Fibroblast of gingiva (primary cell): ENCODE results near the gene KCNC4.

Source experiments
- DNase-seq: peaks from one replicate; pipeline ENCODE4 v3.0.0-alpha.2; 2011; ENCODE audit warnings: low read depth

Gene KCNC4

GRCh38 chr1:110230381-110231199 is 20.5 kb downstream of the KCNC4 start:
- no peak for DNase-seq

- DNase-seq = no peak
Measured at GRCh38 chr1:110233861-110234260, 23.7 kb downstream of the KCNC4 start.

DNA sequence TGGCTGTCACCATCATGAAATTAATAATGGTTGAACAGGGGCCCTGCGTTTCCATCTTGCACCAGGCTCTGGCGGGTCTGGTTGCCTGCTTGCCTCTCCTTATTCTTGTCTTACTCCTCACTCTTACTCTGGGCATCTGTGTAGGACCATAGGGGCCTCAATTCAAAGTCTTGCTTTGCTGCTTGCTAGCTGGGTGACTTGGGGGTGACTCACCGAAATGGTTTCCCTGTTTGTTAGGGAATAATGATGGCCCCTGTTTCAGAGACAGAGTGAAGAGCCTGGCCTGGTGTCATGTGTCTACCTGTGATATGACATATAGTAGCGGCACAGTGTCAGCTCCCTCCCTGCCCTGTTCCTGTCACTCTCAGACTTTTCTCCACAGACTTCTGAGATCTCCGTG is 24.6 kb downstream of the KCNC4 start:
- no peak for DNase-seq

GRCh38 chr1:110235181-110235833 is 25.2 kb downstream of the KCNC4 start:
- DNase-seq = no peak

GRCh38 chr1:110235834-110236682 is 25.9 kb downstream of the KCNC4 start:
- peak; percentile 21 for DNase-seq

DNA sequence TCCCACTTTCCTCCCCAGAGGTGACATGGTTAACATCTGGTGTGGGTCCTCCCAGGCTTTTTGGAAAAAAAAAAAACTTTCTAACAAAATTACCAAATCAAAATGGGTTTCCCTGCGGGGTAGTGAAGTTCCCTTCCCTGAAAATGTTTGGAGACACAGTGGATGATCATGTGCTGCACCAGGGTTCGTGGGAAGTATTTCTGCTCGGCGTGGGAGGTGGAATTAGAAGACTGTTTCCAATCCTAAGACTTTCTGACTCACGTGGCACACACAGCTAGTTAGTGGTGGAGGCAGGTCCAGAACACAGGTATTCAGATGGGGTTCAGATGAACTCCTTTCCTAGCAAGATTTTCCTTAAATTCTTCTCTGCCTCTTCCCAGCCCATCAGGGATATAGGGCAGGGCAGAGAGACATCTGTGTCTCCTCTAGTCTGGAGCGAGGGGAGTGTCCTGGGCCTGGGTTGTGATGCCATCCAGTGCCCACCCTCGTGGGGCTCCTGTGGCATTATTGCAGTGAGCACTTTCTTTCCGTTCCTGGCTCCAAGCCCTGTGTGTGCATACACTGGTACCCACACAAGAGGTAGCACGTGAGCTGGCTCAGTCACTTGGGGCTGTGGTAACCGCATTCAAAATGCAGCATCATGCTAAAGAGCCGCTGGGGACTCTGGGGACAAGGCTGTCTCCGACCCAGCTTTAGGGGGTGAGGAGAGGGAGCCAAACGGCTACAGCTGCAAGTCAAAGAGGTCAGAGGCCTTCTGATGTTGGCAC is 27.5 kb downstream of the KCNC4 start:
- DNase-seq = no peak

DNA sequence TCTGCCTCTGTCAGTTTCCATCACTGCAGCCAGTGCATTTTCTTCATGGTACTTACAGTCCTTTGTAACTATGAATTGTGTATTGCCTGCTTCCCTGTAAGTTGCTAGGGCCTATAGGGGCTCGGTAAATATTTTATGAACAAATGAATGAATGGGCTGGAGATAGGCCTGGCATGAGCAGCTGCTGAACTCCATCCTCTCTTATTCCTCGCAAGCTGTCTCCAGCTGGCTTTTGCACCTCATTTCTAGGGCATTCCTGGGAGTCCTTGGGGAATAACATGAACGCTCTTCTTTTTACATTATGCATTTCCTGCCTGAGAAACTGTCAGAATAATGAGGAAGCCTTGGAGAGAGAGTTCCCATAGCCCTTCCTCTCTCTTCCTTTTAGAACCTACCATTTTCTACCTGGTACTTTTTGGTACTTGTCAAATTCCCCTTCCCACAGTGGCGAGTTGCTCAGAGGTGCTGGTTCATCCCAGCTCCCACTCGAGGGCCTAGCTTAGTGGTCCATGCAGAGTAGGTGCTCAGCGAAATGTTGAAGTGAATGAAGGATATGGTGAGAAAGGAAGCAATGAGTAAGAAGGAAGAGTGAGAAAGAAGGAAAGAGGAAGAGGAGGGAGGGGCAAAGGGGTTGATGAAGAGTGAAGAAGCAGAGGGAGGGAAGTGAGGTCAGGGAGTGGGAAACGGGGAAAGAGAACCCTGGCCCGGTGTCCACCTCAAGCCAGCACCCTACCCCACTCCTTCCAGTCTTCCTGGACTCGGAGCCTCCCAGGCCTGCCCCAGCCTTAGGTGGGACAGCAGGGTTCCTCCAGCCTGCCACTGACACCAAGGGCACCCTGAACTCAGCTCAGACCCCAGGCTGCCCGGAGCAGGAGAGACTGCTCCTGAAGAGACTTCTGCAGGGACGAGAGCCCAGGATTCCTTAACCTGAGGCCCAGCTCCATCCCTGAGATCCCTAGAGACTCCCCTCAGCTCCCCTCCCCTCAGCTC is 29.6 kb downstream of the KCNC4 start:
- peak; percentile 8 for DNase-seq

- DNase-seq = no peak
Measured at GRCh38 chr1:110240476-110241210, 30.5 kb downstream of the KCNC4 start.

GRCh38 chr1:110241516-110241915 is 31.4 kb downstream of the KCNC4 start:
- no peak for DNase-seq

DNA sequence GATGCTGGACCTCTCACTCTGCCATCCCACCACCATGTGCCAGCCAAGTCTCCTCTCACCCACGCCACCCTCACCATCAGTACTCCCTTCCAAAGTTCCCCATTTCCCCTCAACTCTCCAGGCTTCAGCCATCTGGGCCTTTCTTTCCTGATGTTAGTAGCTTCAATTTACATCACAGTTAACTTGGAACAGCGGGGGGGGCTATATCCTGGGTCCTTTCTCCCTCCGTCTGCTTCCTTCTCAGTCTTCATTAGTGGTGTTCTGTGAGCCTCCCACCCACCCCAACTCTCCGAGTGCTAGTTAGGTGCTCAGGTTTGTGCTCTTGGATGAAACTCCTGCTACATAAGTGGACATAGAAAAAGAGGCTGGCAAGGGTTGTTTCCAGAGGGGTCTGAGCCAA is 31.9 kb downstream of the KCNC4 start:
- DNase-seq = no peak

- DNase-seq = no peak
Measured at GRCh38 chr1:110242731-110243130, 32.6 kb downstream of the KCNC4 start.

GRCh38 chr1:110243146-110243545 is 33.0 kb downstream of the KCNC4 start:
- DNase-seq = no peak

- DNase-seq = no peak
Measured at GRCh38 chr1:110243574-110243973, 33.5 kb downstream of the KCNC4 start.

DNA sequence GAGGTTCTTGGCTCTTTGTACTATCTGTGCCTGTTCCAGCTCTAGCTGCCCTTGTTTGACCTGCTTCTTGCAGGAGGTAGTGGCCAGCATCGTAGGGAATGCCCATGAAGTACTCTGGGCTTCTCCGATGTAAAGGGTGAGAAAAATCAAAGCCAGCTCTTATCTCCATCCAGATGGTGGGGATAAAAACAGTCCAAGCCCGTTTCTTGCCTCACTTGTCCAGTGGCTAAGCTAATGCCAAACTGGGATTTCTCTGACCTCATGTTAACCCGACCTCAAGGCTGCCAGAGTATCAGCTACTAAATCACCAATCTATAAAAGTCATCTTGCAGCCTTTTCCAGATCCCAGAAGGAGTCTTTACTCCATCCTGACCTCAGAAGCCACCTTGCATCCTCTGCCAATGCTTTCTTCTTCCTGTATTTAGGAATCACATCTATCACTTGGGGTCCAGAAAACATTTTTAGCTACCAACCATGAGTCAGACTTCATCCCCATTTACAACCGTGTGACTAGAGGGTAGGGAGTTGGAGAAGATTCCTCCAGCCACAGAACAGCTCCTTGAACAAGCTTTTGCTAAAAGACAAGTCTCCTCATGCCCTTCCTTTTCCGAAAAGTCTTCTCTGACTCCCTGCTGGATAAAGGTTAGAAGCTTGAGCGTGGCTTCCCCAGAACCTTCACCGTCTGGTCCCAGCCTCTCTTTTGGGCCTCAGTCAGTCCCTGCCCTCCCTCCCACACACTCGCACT is 35.9 kb downstream of the KCNC4 start:
- DNase-seq = no peak

DNA sequence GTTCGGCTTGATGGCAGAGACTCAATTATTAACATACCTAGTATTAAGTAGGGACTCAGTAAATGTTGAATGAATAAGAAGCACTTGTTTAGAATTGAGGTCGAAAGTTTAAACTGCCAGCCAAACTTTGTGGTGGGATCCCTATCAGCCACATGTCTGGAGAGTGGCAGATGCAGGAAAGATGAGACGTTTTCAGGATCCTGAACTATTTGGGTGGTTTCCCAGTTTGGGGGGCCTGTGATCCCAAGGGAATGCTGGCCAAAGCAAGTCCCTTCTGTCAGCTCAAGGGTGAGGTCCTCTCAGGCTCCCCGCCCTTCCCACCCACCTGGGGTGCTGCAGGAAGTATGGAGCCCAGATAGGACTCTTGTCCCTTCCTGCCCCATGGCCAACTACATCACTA is 38.6 kb downstream of the KCNC4 start:
- DNase-seq = no peak

DNA sequence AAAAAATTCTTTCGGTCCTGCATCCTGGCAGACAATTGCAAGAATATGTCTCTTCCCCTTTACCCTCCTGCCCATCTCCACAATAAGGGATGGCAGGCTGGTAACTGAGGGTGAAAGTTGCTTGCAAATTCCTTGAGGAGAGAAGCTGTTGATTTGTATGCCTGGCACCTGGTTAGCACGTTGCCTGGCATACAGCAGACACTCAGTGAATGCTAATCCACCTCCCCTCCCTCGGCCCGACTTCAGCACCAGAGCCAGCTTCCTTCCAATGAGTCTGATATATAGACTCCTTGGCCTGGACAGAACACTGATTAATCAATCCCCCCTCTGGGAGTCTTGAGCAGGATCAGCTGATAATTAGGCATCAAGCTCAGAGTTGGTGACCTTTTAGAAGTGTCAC is 39.1 kb downstream of the KCNC4 start:
- DNase-seq = no peak

GRCh38 chr1:110250008-110250407 is 39.9 kb downstream of the KCNC4 start:
- DNase-seq = no peak

DNA sequence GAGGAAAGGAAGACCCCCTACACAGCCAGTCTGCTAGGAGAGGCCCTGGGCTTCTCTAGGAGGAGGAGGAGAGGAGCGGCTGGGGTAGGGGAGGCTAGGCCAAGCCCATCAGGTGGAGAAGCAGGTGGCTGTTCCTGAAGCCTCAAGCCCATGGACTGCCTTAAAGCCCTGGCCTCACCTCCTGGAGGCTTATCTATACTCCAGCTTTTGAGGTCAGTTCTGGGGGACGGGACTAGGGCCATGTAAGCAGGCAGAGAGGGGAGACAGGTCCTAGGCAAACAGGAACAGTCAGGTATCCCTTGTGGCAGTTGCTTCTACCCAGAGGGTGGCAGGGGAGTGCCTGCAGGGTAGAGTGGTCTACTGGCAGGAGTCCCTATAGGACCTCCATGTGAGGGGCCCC is 40.6 kb downstream of the KCNC4 start:
- DNase-seq = no peak

DNA sequence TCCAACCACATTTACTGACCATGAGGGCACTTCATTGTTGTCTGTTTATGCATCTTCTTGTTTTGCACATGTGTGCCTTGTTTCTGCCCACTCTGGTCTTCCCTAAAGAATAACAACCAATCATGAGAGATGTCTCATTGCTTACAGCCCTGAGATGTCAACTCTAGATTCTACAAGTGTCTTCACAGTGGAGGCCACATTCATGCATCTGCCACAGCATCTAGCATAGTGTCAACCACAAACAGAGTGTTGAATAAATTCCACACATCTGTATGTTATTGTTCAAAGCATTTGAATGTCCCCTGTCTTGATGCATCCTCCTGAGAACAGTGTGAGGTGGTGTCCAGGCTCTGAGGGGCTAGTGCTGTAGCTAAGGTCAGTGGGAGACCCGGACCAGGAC is 43.1 kb downstream of the KCNC4 start:
- no peak for DNase-seq
